Peyer's patch (tissue), 4 donors: Measurements from ENCODE around the gene GPR137B.

Experiments
- CTCF ChIP-seq, 6 experiments: fragments of 450-650 bp in 4 of 6; fragments of 200-600 bp in 2 of 6; sonication (generic) in 1 of 6; IDR thresholded peaks; one replicate each; pipeline ENCODE4 v1.5.1; 2017 to 2019; ENCODE audit warnings: antibody characterized with exemption in 6 of 6, mild to moderate bottlenecking in 3 of 6, moderate library complexity in 1 of 6
- POLR2A ChIP-seq, 2 donors: fragments of 450-650 bp; IDR thresholded peaks; one replicate each; pipeline ENCODE4 v1.5.1; 2017; ENCODE audit warnings: antibody characterized with exemption in 2 of 2, mild to moderate bottlenecking in 2 of 2, moderate library complexity in 2 of 2

- TF ChIP-seq CTCF (IDR thresholded peaks at IDR 0.05) (no peak), POLR2A (IDR thresholded peaks at IDR 0.05) (no peak)
These were observed 67.4 kb downstream of the GPR137B start for GRCh38 chr1:236209713-236210112.
